ENCODE results near the gene SLC25A42.

SLC25A42 gene

GRCh38 chr19:19068659-19069654 lies 5.2 kb downstream of the SLC25A42 start:
- FAIRE-seq, result no peak
- TF ChIP-seq CTCF (IDR thresholded peaks at IDR 0.05; ENCODE audit: insufficient read depth, missing control alignments), result no peak
- DNase-seq (ENCODE audit: insufficient read length, low spot score), result no peak

- TF ChIP-seq CTCF (IDR thresholded peaks at IDR 0.05; ENCODE audit: insufficient read depth, missing control alignments), result no peak
- DNase-seq (ENCODE audit: insufficient read length, low spot score), result no peak
- FAIRE-seq, result no peak
Measured at GRCh38 chr19:19071897-19072296, 8.1 kb downstream of the SLC25A42 start.

- TF ChIP-seq CTCF (IDR thresholded peaks at IDR 0.05; ENCODE audit: insufficient read depth, missing control alignments), result no peak
- DNase-seq (ENCODE audit: insufficient read length, low spot score) (no peak), FAIRE-seq (no peak)
Measured at GRCh38 chr19:19074196-19074882, 10.5 kb downstream of the SLC25A42 start.

- TF ChIP-seq CTCF (IDR thresholded peaks at IDR 0.05; ENCODE audit: insufficient read depth, missing control alignments), result no peak
- FAIRE-seq (no peak), DNase-seq (ENCODE audit: insufficient read length, low spot score) (no peak)
Measured at GRCh38 chr19:19075126-19075525, 11.3 kb downstream of the SLC25A42 start.

GRCh38 chr19:19076476-19076875 lies 12.7 kb downstream of the SLC25A42 start:
- TF ChIP-seq CTCF (IDR thresholded peaks at IDR 0.05; ENCODE audit: insufficient read depth, missing control alignments), result no peak
- no peak for DNase-seq (ENCODE audit: insufficient read length, low spot score)
- FAIRE-seq, result no peak

- FAIRE-seq (no peak), DNase-seq (ENCODE audit: insufficient read length, low spot score) (no peak)
- no peak for TF ChIP-seq CTCF (IDR thresholded peaks at IDR 0.05; ENCODE audit: insufficient read depth, missing control alignments)
Measured at GRCh38 chr19:19077103-19077502, 13.3 kb downstream of the SLC25A42 start.
